Astrocyte of the cerebellum (primary cell): Measurements from ENCODE around the gene ZBTB9.

Source experiments
- DNase-seq: peaks from one replicate; pipeline ENCODE4 v3.0.0-alpha.2; 2011; ENCODE audit warnings: low read depth
- H3K4me3 ChIP-seq: 2 replicates; pipeline ENCODE4 v1.5.1; 2011; ENCODE audit warnings: mild to moderate bottlenecking, low read depth, low read length, moderate library complexity
- CTCF ChIP-seq: IDR thresholded peaks from 2 replicates; pipeline ENCODE4 v1.5.1; 2012; ENCODE audit warnings: low read length, low read depth, moderate library complexity, mild to moderate bottlenecking; ENCODE audit errors: missing control alignments
- in situ Hi-C: cut with HindIII; loops from 2 replicates; pipeline ENCODE4 v1.10.0; 2017; ENCODE audit warnings: low sequenced_read_pairs

ZBTB9 gene

GRCh38 chr6:33490198-33490597, 35.8 kb downstream of the ZBTB9 start:
- DNase-seq: no peak
- H3K4me3 ChIP-seq: no peak overlapping the region
- no peak for TF ChIP-seq CTCF
- in situ Hi-C loops: no loop called here

- H3K4me3 ChIP-seq: no peak overlapping the region
These were observed 36.2 kb downstream of the ZBTB9 start for GRCh38 chr6:33490621-33491020.

GRCh38 chr6:33492093-33492492, 37.7 kb downstream of the ZBTB9 start:
- in situ Hi-C loops: no loop called here
- no peak for DNase-seq
- no peak for TF ChIP-seq CTCF
- H3K4me3 ChIP-seq: no peak overlapping the region

More at GRCh38 chr6:33490621-33491020, 36.2 kb downstream of the ZBTB9 start:
- TF ChIP-seq CTCF: no peak
- in situ Hi-C loops: no loop called here
- DNase-seq: no peak

- TF ChIP-seq CTCF: no peak
- DNase-seq: no peak
- in situ Hi-C loops: no loop called here
These were observed 42.8 kb downstream of the ZBTB9 start for GRCh38 chr6:33497157-33497556.

GRCh38 chr6:33502486-33502885, 48.1 kb downstream of the ZBTB9 start:
- in situ Hi-C loops: no loop called here
- no peak for TF ChIP-seq CTCF
- H3K4me3 ChIP-seq: no peak overlapping the region
- DNase-seq: no peak

More at GRCh38 chr6:33497157-33497556, 42.8 kb downstream of the ZBTB9 start:
- no peak overlapping the region for H3K4me3 ChIP-seq

GRCh38 chr6:33504486-33504885, 50.1 kb downstream of the ZBTB9 start:
- no peak overlapping the region for H3K4me3 ChIP-seq
- no peak for TF ChIP-seq CTCF
- in situ Hi-C loops: no loop called here
- no peak for DNase-seq
